ENCODE measurements around the gene CCDC71. TPM values are rescaled to one million over a fixed set of nuclear protein-coding genes. Genes with fewer than 3 reads are reported as not detected.

Gene CCDC71
- total RNA-seq = 11.9 TPM
- long read RNA-seq = 0 reads

DNA sequence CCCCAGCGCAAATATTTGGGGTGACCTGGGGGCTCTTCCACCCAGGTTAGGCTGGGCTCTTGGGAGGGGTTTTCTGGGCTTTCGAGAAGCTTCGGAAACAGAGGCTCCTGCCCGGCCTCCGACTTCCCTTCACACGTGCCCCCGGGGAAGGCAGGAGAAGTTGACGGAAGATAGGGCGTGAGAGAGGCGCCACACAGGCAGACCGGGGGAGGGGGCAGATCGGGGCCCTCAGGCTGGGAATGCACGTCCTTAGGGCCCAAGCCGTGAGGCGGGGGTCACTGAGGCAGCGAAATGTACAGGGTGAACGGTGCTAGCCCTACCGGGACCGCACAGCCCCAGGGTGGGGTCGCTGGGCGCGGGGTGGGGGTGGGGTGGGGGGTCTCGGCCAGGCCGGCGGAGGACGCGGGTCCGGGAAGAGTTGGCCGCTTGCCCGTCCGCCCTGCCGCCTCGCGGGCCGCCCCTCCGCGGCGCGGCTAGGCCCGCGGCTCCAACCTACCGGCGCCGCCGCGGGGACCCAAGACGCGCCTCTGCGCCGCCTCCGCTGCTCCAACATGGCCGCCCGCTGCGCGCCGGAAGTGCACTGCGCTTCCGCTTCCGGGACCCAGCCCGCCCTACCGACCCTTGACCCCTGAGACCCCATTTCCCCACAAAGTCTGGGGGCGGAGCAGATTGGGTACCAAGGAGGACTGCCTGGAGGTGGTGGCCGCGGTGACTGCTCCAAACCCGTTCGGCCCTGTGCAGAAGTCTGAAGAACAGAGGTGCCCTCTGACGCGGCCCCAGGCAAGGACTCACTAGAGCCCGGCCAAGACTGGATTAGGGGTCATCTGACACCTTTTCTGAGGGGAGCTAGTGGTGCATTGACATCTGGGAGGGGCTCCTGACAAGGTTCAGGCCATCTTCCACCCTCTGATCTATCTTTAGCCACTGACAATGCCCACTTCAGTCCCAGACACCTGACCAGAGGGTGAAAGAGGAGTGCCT lies at the start of gene CCDC71:
CCDC71 (minus strand) TSS at position 561 of the 981 bp plus-strand sequence. CDS start 2,123 bp downstream, outside the sequence.
- Histone ChIP-seq H3K27me3 (ENCODE audit: low read depth) (no peaks in the 10 kb centered on the region), H3K27ac (replicated peaks) (peak within 1 kb of the TSS; percentile 94), H3K4me3 (peak within 1 kb of the TSS; percentile 97), H3K4me1 (peaks cover 41% of the 10 kb centered on the region), H3K36me3 (peaks cover 22% of the 10 kb centered on the region), H3K9me3 (replicated peaks) (no peaks in the 10 kb centered on the region)
- TF ChIP-seq, protein P1, sequence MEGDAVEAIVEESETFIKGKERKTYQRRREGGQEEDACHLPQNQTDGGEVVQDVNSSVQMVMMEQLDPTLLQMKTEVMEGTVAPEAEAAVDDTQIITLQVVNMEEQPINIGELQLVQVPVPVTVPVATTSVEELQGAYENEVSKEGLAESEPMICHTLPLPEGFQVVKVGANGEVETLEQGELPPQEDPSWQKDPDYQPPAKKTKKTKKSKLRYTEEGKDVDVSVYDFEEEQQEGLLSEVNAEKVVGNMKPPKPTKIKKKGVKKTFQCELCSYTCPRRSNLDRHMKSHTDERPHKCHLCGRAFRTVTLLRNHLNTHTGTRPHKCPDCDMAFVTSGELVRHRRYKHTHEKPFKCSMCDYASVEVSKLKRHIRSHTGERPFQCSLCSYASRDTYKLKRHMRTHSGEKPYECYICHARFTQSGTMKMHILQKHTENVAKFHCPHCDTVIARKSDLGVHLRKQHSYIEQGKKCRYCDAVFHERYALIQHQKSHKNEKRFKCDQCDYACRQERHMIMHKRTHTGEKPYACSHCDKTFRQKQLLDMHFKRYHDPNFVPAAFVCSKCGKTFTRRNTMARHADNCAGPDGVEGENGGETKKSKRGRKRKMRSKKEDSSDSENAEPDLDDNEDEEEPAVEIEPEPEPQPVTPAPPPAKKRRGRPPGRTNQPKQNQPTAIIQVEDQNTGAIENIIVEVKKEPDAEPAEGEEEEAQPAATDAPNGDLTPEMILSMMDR (IDR thresholded peaks at IDR 0.05; ENCODE audit: borderline replicate concordance) = no peak
- intact Hi-C loops (cut with micrococcal nuclease) = no loop called here
- DNase-seq = peak; percentile 79

DNA sequence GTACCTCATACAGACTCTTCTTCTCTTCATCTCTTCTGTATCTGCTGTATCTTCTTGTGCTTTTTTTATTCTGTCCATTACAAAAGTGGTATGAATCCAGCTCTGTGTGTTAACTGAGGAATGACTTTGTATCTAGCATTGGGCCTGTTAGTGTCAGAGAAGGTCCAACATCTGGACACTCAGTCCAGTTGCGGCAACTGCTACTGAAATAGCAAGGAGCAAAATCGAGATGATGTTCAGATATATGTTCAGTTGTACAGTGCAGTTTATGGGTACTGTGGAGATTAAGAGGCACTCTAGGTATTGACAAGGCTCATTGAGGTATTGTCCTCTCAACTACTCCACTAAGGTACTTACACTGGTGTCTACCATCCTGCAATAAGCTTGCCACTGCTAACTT lies 47.9 kb upstream of the CCDC71 start:
- no peak overlapping the region for H3K27ac ChIP-seq (replicated peaks)
- no peak for DNase-seq
- intact Hi-C loops (cut with micrococcal nuclease) = no loop called here

DNA sequence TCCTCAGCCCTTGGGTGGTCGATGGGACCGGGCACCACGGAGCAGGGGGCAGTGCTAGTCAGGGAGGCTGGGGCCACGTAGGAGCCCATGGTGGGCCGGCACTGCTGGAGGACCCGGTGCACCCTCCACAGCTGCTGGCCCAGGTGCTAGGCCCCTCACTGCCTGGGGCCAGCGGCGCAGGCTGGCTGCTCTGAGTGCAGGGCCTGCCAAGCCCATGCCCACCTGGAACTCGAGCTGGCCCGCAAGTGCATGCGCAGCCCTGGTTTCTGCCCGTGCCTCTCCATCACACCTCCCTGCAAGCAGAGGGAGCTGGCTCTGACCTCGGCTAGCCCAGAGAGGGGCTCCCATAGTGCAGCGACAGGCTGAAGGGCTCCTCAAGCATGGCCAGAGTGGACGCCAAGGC lies 47.4 kb upstream of the CCDC71 start:
- intact Hi-C loops (cut with micrococcal nuclease) = no loop called here
- Histone ChIP-seq H3K27ac (replicated peaks) (no peak overlapping the region), H3K4me3 (no peak overlapping the region)

More for the DNA sequence above, 47.9 kb upstream of the CCDC71 start:
- H3K36me3 ChIP-seq = peaks cover 9% of the 10 kb centered on the region
- H3K4me3 ChIP-seq = no peak overlapping the region
- TF ChIP-seq, protein P1 (IDR thresholded peaks at IDR 0.05; ENCODE audit: borderline replicate concordance) = no peak
- H3K27me3 ChIP-seq (ENCODE audit: low read depth) = no peaks in the 10 kb centered on the region
- H3K4me1 ChIP-seq = peaks cover 15% of the 10 kb centered on the region
- peaks cover 8% of the 10 kb centered on the region for H3K9me3 ChIP-seq (replicated peaks)

DNA sequence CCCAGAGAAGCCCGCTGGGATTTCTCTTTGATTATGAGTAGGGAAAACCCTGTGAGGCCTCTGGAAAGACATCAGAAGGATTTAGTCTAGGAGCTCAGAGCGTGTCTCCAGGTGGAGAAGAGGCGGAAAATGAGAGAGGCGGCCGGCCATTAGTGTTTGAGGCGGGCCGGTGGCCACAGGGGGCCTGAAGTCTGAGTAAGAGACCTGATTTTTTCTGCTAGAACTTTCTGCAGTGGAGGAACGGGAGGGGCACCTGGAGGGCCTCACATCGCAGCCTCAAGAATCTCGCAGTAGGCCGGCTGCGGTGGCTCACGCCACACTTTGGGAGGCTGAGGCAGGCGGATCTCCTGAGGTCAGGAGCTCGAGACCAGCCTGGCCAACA lies 33.8 kb upstream of the CCDC71 start:
- no peak for DNase-seq
- Histone ChIP-seq H3K27me3 (ENCODE audit: low read depth) (no peaks in the 10 kb centered on the region), H3K4me3 (peak overlapping the region; percentile 72), H3K9me3 (replicated peaks) (no peaks in the 10 kb centered on the region), H3K27ac (replicated peaks) (peak overlapping the region; percentile 86), H3K4me1 (peaks cover 16% of the 10 kb centered on the region), H3K36me3 (no peaks in the 10 kb centered on the region)
- TF ChIP-seq, protein P1 (IDR thresholded peaks at IDR 0.05; ENCODE audit: borderline replicate concordance) = no peak
- intact Hi-C loops (cut with micrococcal nuclease) = no loop called here

More for the DNA sequence above, 47.4 kb upstream of the CCDC71 start:
- no peaks in the 10 kb centered on the region for H3K27me3 ChIP-seq (ENCODE audit: low read depth)
- DNase-seq = no peak
- peaks cover 12% of the 10 kb centered on the region for H3K4me1 ChIP-seq
- TF ChIP-seq, protein P1 (IDR thresholded peaks at IDR 0.05; ENCODE audit: borderline replicate concordance) = no peak
- H3K36me3 ChIP-seq = peaks cover 9% of the 10 kb centered on the region
- peaks cover 8% of the 10 kb centered on the region for H3K9me3 ChIP-seq (replicated peaks)

DNA sequence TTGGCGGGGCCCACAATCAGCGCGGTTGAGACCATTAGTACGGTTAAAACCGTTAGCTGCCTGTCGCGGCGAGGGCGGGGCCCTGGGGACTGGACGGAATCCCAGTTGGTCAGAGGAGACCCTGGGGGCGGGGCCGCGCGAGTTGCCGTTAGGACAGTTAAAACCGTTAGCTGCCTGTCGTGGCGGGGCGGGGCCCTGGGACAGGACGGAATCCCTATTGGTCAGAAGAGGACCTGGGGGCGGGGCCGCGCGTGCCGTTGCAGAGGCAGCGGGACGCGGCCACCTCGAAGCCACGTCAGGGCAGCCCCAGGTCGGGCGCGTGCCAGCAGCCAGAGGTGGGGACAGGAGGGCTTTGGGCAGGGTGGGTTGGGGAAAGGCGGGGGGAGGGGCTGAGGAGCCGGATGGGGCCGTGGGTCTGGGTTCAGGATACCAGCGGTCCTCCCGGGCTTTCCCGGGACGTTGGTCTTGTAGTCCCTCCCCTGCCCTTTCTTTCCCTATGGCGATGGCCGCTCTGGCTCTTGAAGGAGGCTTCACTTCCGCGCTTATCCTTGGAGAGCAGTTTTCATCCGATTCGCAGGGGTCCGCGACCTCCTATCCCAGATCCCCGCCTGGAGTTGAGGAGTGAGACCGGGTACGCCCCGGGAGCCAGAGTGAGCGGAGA lies 33.2 kb upstream of the CCDC71 start:
- intact Hi-C loops (cut with micrococcal nuclease) = no loop called here
- Histone ChIP-seq H3K36me3 (no peaks in the 10 kb centered on the region), H3K4me1 (peaks cover 16% of the 10 kb centered on the region), H3K27ac (replicated peaks) (peak overlapping the region; percentile 86), H3K4me3 (peak overlapping the region; percentile 72), H3K9me3 (replicated peaks) (no peaks in the 10 kb centered on the region), H3K27me3 (ENCODE audit: low read depth) (no peaks in the 10 kb centered on the region)
- DNase-seq = peak; percentile 98
- TF ChIP-seq, protein P1 (IDR thresholded peaks at IDR 0.05; ENCODE audit: borderline replicate concordance) = no peak
